Measurements from ENCODE around the gene PADI3.
A peak's percentile ranks its signal among the peaks of the same experiment; 100 is the strongest.

PADI3 gene

DNA sequence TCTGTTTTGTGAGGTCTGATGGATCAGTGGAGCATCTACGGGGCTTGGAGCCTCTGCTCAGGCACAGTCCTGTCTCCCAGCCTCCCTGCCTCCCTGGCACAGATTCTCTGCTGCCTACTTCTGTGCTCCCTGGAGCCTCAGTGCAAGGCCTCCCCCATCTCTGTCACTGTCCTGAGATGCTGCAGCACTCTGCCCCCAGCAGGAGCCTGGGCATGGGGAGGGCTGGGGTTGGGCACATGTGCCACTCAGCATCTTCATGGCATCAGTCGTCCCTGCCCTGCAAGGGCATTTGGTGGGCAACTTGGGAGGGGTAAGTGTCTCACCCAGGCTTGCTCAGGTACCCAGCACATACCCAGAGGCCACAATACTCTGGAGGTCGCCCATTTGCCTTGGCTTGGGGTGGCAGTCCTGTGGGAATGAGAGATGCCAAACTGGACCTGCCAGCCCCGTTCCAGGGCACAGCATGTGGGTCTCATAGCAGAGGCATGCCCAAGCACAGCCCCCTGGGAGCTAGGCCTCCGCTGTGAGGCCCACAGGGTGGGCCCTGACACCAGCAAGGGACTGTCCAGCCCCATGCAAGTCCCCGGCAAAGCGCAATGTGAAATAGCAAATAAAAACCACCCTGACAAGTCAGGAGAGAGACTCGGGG lies 28.7 kb downstream of the PADI3 start:
- Histone ChIP-seq H3K36me3 (ENCODE audit: control insufficient read depth in 5 of 5, insufficient read depth in 5 of 5, low read length in 5 of 5) (no peaks in the 10 kb centered on the region), H3K4me3 (ENCODE audit: low read depth in 1 of 5, low read length in 5 of 5) (no peak overlapping the region), H3K4me1 (ENCODE audit: control insufficient read depth in 5 of 5, insufficient read depth in 5 of 5, low read length in 5 of 5) (no peaks in the 10 kb centered on the region), H3K9me3 (ENCODE audit: control insufficient read depth in 5 of 5, low read length in 5 of 5) (no peaks in the 10 kb centered on the region), H3K27ac (ENCODE audit: low read depth, low read length) (no peak overlapping the region), H3K9ac (ENCODE audit: low read length in 5 of 5) (peak overlapping the region in 1 of 5 donors; percentile 22), H3K27me3 (ENCODE audit: control insufficient read depth in 5 of 5, insufficient read depth in 4 of 5, low read length in 5 of 5) (peaks cover 11 to 31% (median 22%) of the 10 kb centered on the region in 5 donors)

DNA sequence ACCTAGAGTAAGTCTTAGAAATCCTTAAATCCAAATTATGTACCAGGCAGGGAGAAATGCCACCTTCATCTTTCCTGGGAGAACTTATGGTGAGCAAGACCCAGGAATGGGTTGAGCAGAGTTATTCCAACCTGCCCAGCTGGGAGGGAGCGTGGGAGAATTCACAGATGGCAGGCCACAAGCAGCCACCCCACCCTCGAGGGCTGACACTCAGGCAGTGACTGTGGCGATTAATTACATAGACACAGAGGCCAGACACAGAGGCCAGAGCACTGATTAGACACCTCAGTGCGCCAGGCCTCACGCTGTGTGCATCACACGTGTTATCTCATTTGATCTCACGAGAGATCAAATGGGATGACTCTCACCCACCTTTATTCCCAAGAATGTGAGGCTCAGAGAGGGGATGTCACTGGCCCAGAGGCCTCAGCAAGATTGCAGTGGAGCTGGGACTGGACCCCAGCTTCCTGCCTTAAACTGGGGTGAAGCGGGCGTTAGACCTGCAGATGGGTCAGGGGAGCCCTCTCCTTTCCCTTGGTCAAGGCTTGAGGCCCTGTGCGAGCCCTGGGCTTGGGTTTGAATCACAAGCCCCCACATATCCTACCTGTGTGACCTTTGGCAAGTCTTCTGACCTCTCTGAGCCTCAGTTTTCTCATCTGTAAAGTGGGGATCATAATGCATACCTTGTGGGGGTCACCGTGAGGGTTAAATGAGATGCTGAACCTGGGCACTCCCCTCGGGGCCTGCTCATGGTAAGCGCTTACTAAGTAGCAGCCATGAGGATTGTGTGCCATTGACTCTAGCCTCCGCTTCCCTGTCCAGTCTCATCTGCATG lies 30.3 kb downstream of the PADI3 start:
- no peak overlapping the region for H3K4me3 ChIP-seq (ENCODE audit: low read depth in 1 of 5, low read length in 5 of 5)
- H3K9me3 ChIP-seq (ENCODE audit: control insufficient read depth in 5 of 5, low read length in 5 of 5): no peaks in the 10 kb centered on the region
- H3K4me1 ChIP-seq (ENCODE audit: control insufficient read depth in 5 of 5, insufficient read depth in 5 of 5, low read length in 5 of 5): no peaks in the 10 kb centered on the region
- no peak overlapping the region for H3K27ac ChIP-seq (ENCODE audit: low read depth, low read length)
- no peak overlapping the region for H3K9ac ChIP-seq (ENCODE audit: low read length in 5 of 5)
- H3K36me3 ChIP-seq (ENCODE audit: control insufficient read depth in 5 of 5, insufficient read depth in 5 of 5, low read length in 5 of 5): no peaks in the 10 kb centered on the region
- peaks cover 9 to 39% (median 25%) of the 10 kb centered on the region in 5 donors for H3K27me3 ChIP-seq (ENCODE audit: control insufficient read depth in 5 of 5, insufficient read depth in 4 of 5, low read length in 5 of 5)

- H3K36me3 ChIP-seq (ENCODE audit: control insufficient read depth in 5 of 5, insufficient read depth in 5 of 5, low read length in 5 of 5): no peaks in the 10 kb centered on the region
- H3K9me3 ChIP-seq (ENCODE audit: control insufficient read depth in 5 of 5, low read length in 5 of 5): no peaks in the 10 kb centered on the region
- H3K4me3 ChIP-seq (ENCODE audit: low read depth in 1 of 5, low read length in 5 of 5): no peak overlapping the region
- H3K4me1 ChIP-seq (ENCODE audit: control insufficient read depth in 5 of 5, insufficient read depth in 5 of 5, low read length in 5 of 5): no peaks in the 10 kb centered on the region
- no peak overlapping the region for H3K27ac ChIP-seq (ENCODE audit: low read depth, low read length)
- H3K27me3 ChIP-seq (ENCODE audit: control insufficient read depth in 5 of 5, insufficient read depth in 4 of 5, low read length in 5 of 5): peaks cover 8 to 37% (median 20%) of the 10 kb centered on the region in 5 donors
- H3K9ac ChIP-seq (ENCODE audit: low read length in 5 of 5): no peak overlapping the region
Measured at GRCh38 chr1:17280436-17280835, 31.5 kb downstream of the PADI3 start.

GRCh38 chr1:17280894-17281293 lies 32.0 kb downstream of the PADI3 start:
- no peak overlapping the region for H3K27ac ChIP-seq (ENCODE audit: low read depth, low read length)
- H3K4me3 ChIP-seq (ENCODE audit: low read depth in 1 of 5, low read length in 5 of 5): no peak overlapping the region
- H3K4me1 ChIP-seq (ENCODE audit: control insufficient read depth in 5 of 5, insufficient read depth in 5 of 5, low read length in 5 of 5): no peaks in the 10 kb centered on the region
- peaks cover 8 to 33% (median 20%) of the 10 kb centered on the region in 5 donors for H3K27me3 ChIP-seq (ENCODE audit: control insufficient read depth in 5 of 5, insufficient read depth in 4 of 5, low read length in 5 of 5)
- H3K36me3 ChIP-seq (ENCODE audit: control insufficient read depth in 5 of 5, insufficient read depth in 5 of 5, low read length in 5 of 5): no peaks in the 10 kb centered on the region
- H3K9me3 ChIP-seq (ENCODE audit: control insufficient read depth in 5 of 5, low read length in 5 of 5): no peaks in the 10 kb centered on the region
- H3K9ac ChIP-seq (ENCODE audit: low read length in 5 of 5): no peak overlapping the region

GRCh38 chr1:17281775-17282181 lies 32.9 kb downstream of the PADI3 start:
- Histone ChIP-seq H3K4me3 (ENCODE audit: low read depth in 1 of 5, low read length in 5 of 5) (no peak overlapping the region), H3K9ac (ENCODE audit: low read length in 5 of 5) (no peak overlapping the region), H3K27ac (ENCODE audit: low read depth, low read length) (no peak overlapping the region), H3K4me1 (ENCODE audit: control insufficient read depth in 5 of 5, insufficient read depth in 5 of 5, low read length in 5 of 5) (no peaks in the 10 kb centered on the region), H3K36me3 (ENCODE audit: control insufficient read depth in 5 of 5, insufficient read depth in 5 of 5, low read length in 5 of 5) (no peaks in the 10 kb centered on the region), H3K9me3 (ENCODE audit: control insufficient read depth in 5 of 5, low read length in 5 of 5) (no peaks in the 10 kb centered on the region), H3K27me3 (ENCODE audit: control insufficient read depth in 5 of 5, insufficient read depth in 4 of 5, low read length in 5 of 5) (peaks cover 8 to 33% (median 16%) of the 10 kb centered on the region in 5 donors)

DNA sequence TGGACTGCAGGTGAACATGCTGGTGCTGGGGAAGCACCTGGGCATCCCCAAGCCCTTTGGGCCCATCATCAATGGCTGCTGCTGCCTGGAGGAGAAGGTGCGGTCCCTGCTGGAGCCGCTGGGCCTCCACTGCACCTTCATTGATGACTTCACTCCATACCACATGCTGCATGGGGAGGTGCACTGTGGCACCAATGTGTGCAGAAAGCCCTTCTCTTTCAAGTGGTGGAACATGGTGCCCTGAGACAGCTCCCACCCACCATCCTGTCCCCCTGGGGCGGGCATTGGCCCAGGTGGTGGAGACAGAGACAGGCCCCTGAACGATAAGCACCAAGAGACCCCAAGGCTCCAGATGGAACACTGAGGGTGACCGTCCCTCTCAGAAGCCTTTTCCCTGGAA lies 33.9 kb downstream of the PADI3 start:
- H3K27me3 ChIP-seq (ENCODE audit: control insufficient read depth in 5 of 5, insufficient read depth in 4 of 5, low read length in 5 of 5): peaks cover 8 to 31% (median 19%) of the 10 kb centered on the region in 5 donors
- H3K4me1 ChIP-seq (ENCODE audit: control insufficient read depth in 5 of 5, insufficient read depth in 5 of 5, low read length in 5 of 5): no peaks in the 10 kb centered on the region
- no peak overlapping the region for H3K27ac ChIP-seq (ENCODE audit: low read depth, low read length)
- no peak overlapping the region for H3K4me3 ChIP-seq (ENCODE audit: low read depth in 1 of 5, low read length in 5 of 5)
- no peaks in the 10 kb centered on the region for H3K36me3 ChIP-seq (ENCODE audit: control insufficient read depth in 5 of 5, insufficient read depth in 5 of 5, low read length in 5 of 5)
- no peaks in the 10 kb centered on the region for H3K9me3 ChIP-seq (ENCODE audit: control insufficient read depth in 5 of 5, low read length in 5 of 5)
- H3K9ac ChIP-seq (ENCODE audit: low read length in 5 of 5): no peak overlapping the region

- Histone ChIP-seq H3K9me3 (ENCODE audit: control insufficient read depth in 5 of 5, low read length in 5 of 5) (no peaks in the 10 kb centered on the region), H3K27me3 (ENCODE audit: control insufficient read depth in 5 of 5, insufficient read depth in 4 of 5, low read length in 5 of 5) (peaks cover 8 to 20% (median 14%) of the 10 kb centered on the region in 5 donors), H3K9ac (ENCODE audit: low read length in 5 of 5) (no peak overlapping the region), H3K4me3 (ENCODE audit: low read depth in 1 of 5, low read length in 5 of 5) (no peak overlapping the region), H3K27ac (ENCODE audit: low read depth, low read length) (no peak overlapping the region), H3K36me3 (ENCODE audit: control insufficient read depth in 5 of 5, insufficient read depth in 5 of 5, low read length in 5 of 5) (no peaks in the 10 kb centered on the region), H3K4me1 (ENCODE audit: control insufficient read depth in 5 of 5, insufficient read depth in 5 of 5, low read length in 5 of 5) (no peaks in the 10 kb centered on the region)
Measured at GRCh38 chr1:17286646-17287045, 37.7 kb downstream of the PADI3 start.

DNA sequence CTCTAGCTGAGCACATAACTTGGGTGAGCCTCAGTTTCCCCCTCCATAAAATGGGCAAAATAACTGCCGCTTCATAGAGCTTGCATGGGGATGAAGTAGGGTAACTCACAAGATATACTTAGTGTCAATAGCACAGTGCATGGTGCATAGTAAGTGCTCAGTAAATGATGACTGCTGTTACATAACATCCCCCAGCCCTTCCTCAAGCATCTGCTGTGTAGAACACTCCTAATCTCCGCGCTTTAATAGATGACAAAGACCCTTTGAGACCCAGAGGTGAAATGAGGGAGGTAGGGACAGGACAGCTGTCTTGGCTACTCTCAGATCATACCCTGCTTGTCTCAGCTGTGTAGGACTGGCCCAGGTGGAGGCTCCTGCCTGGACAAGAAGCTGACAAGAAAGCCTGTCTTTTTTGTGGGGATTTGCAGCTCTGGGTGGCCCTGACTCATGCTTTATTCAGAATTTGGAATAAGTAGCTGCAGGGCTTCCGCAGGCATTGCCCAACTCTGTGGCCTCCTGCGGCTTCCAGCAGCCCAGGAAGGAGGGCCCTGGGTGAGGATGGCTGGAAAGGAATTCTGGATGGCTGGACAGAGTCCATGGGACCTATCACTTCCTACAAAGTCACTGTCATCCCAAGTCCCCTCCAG lies 38.4 kb downstream of the PADI3 start:
- Histone ChIP-seq H3K9me3 (ENCODE audit: control insufficient read depth in 5 of 5, low read length in 5 of 5) (no peaks in the 10 kb centered on the region), H3K27ac (ENCODE audit: low read depth, low read length) (no peak overlapping the region)

GRCh38 chr1:17289721-17290120 lies 40.8 kb downstream of the PADI3 start:
- Histone ChIP-seq H3K27ac (ENCODE audit: low read depth, low read length) (no peak overlapping the region), H3K9me3 (ENCODE audit: control insufficient read depth in 5 of 5, low read length in 5 of 5) (no peaks in the 10 kb centered on the region), H3K36me3 (ENCODE audit: control insufficient read depth in 5 of 5, insufficient read depth in 5 of 5, low read length in 5 of 5) (no peaks in the 10 kb centered on the region), H3K4me3 (ENCODE audit: low read depth in 1 of 5, low read length in 5 of 5) (no peak overlapping the region), H3K4me1 (ENCODE audit: control insufficient read depth in 5 of 5, insufficient read depth in 5 of 5, low read length in 5 of 5) (peaks cover 0 to 4% (median 0%) of the 10 kb centered on the region in 5 donors), H3K27me3 (ENCODE audit: control insufficient read depth in 5 of 5, insufficient read depth in 4 of 5, low read length in 5 of 5) (peaks cover 0 to 19% (median 9%) of the 10 kb centered on the region in 5 donors), H3K9ac (ENCODE audit: low read length in 5 of 5) (no peak overlapping the region)

More for the DNA sequence above, 38.4 kb downstream of the PADI3 start:
- peaks cover 8 to 20% (median 12%) of the 10 kb centered on the region in 5 donors for H3K27me3 ChIP-seq (ENCODE audit: control insufficient read depth in 5 of 5, insufficient read depth in 4 of 5, low read length in 5 of 5)
- no peak overlapping the region for H3K4me3 ChIP-seq (ENCODE audit: low read depth in 1 of 5, low read length in 5 of 5)
- no peaks in the 10 kb centered on the region for H3K36me3 ChIP-seq (ENCODE audit: control insufficient read depth in 5 of 5, insufficient read depth in 5 of 5, low read length in 5 of 5)
- H3K4me1 ChIP-seq (ENCODE audit: control insufficient read depth in 5 of 5, insufficient read depth in 5 of 5, low read length in 5 of 5): no peaks in the 10 kb centered on the region
- no peak overlapping the region for H3K9ac ChIP-seq (ENCODE audit: low read length in 5 of 5)

GRCh38 chr1:17290553-17290952 lies 41.7 kb downstream of the PADI3 start:
- no peak overlapping the region for H3K4me3 ChIP-seq (ENCODE audit: low read depth in 1 of 5, low read length in 5 of 5)
- H3K36me3 ChIP-seq (ENCODE audit: control insufficient read depth in 5 of 5, insufficient read depth in 5 of 5, low read length in 5 of 5): no peaks in the 10 kb centered on the region
- H3K27ac ChIP-seq (ENCODE audit: low read depth, low read length): no peak overlapping the region
- H3K27me3 ChIP-seq (ENCODE audit: control insufficient read depth in 5 of 5, insufficient read depth in 4 of 5, low read length in 5 of 5): peaks cover 0 to 19% (median 9%) of the 10 kb centered on the region in 5 donors
- H3K4me1 ChIP-seq (ENCODE audit: control insufficient read depth in 5 of 5, insufficient read depth in 5 of 5, low read length in 5 of 5): peaks cover 0 to 4% (median 0%) of the 10 kb centered on the region in 5 donors
- H3K9me3 ChIP-seq (ENCODE audit: control insufficient read depth in 5 of 5, low read length in 5 of 5): no peaks in the 10 kb centered on the region
- no peak overlapping the region for H3K9ac ChIP-seq (ENCODE audit: low read length in 5 of 5)

All from subcutaneous abdominal adipose tissue (tissue), 5 donors.